Adipose tissue (tissue), 3 donors: ENCODE results near the gene PRPF4. TPM values are rescaled to one million over a fixed set of nuclear protein-coding genes. Genes with fewer than 3 reads are reported as not detected.

Source experiments
- H3K27ac ChIP-seq: one replicate; pipeline ENCODE4 v1.5.1; 2013; ENCODE audit warnings: low read depth, low read length
- WGBS, 3 donors: extraction: QIAGEN DNeasy Blood & Tissue Kit; methylation state at CpG; one replicate each; pipeline ENCODE4 v1.1.7; 2013; 5-methylcytosine and 5-hydroxymethylcytosine counted together
- polyA plus RNA-seq, 3 donors: library from polyadenylated mRNA; stranded (reverse); fragments of 200-250 nt; gene quantifications; one replicate each; pipeline ENCODE4 v1.2.3, GENCODE V29; 2013
- donor health status: healthy with polysubstance abuse.
- donor health status: Bipolar disorder and iron deficiency.
- donor health status: healthy.

PRPF4 gene
- polyA plus RNA-seq, 3 donors: 9.2 to 15.1 (median 13.9) TPM

- no peak overlapping the region for H3K27ac ChIP-seq
- WGBS, 3 donors: 68 to 77% (median 69%) methylated on average over 9 of the region's 9 CpGs
Observed at GRCh38 chr9:113341712-113342410, 66.4 kb downstream of the PRPF4 start.

Other genes with a start within 250 kb of the PRPF4 start
- 1 to 10 TPM in 2 of 3 donors, under 1 TPM in 1; 0.70 to 1.3 (median 1.2) TPM for gene ZFP37, start 218.9 kb upstream of the PRPF4 start, polyA plus RNA-seq
- gene SLC31A2, start 124.7 kb upstream of the PRPF4 start, polyA plus RNA-seq: 10 to 100 TPM; 16.6 to 32.0 (median 19.9) TPM
- gene FKBP15, start 54.4 kb upstream of the PRPF4 start, polyA plus RNA-seq: 10 to 100 TPM in 2 of 3 donors, 1 to 10 TPM in 1; 7.9 to 13.9 (median 12.9) TPM
- 10 to 100 TPM in 1 of 3 donors, 1 to 10 TPM in 2; 6.4 to 13.7 (median 8.0) TPM for gene SLC31A1, start 54.1 kb upstream of the PRPF4 start, polyA plus RNA-seq
- gene CDC26, start 86 bp upstream of the PRPF4 start, polyA plus RNA-seq: 100 to 1,000 TPM in 1 of 3 donors, 10 to 100 TPM in 2; 17.4 to 105 (median 31.6) TPM
- gene RNF183, start 27.7 kb downstream of the PRPF4 start, polyA plus RNA-seq: under 1 TPM in 1 of 3 donors, not detected in 2; 0.25 TPM
- 1 to 10 TPM; 1.1 to 1.5 (median 1.3) TPM for gene WDR31, start 64.6 kb downstream of the PRPF4 start, polyA plus RNA-seq
- gene BSPRY, start 73.9 kb downstream of the PRPF4 start, polyA plus RNA-seq: 10 to 100 TPM in 1 of 3 donors, 1 to 10 TPM in 1, not detected in 1; 2.6 to 25.1 TPM
- 10 to 100 TPM in 2 of 3 donors, 1 to 10 TPM in 1; 8.1 to 30.5 (median 24.1) TPM for gene HDHD3, start 101.3 kb downstream of the PRPF4 start, polyA plus RNA-seq
- 10 to 100 TPM; 32.5 to 56.7 (median 40.1) TPM for gene ALAD, start 125.6 kb downstream of the PRPF4 start, polyA plus RNA-seq
- 10 to 100 TPM; 23.3 to 33.0 (median 24.7) TPM for gene POLE3, start 135.0 kb downstream of the PRPF4 start, polyA plus RNA-seq
- gene C9orf43, start 135.1 kb downstream of the PRPF4 start, polyA plus RNA-seq: under 1 TPM; 0.24 to 0.45 (median 0.42) TPM
- gene RGS3, start 188.1 kb downstream of the PRPF4 start, polyA plus RNA-seq: 10 to 100 TPM; 20.8 to 77.2 (median 56.6) TPM